HepG2 (cell line): ENCODE measurements around the gene INF2. TPM values are rescaled to one million over a fixed set of nuclear protein-coding genes. Genes with fewer than 3 reads are reported as not detected.

Experiments
- AHR ChIP-seq: IDR thresholded peaks from 2 replicates; pipeline ENCODE4 v1.6.1; 2018; ENCODE audit warnings: missing genetic modification reagents, missing compliant biosample characterization
- ARID5B ChIP-seq: IDR thresholded peaks from 2 replicates; pipeline ENCODE4 v1.4.0; 2020; ENCODE audit warnings: mild to moderate bottlenecking, missing genetic modification reagents
- BRD4 ChIP-seq: sonication (generic); formaldehyde crosslinking; IDR thresholded peaks from 2 replicates; pipeline ENCODE4 v1.4.0; 2020; ENCODE audit warnings: missing genetic modification reagents
- HES4 ChIP-seq: sonication (generic); formaldehyde crosslinking; IDR thresholded peaks from 2 replicates; pipeline ENCODE4 v1.9.0; 2021; ENCODE audit warnings: mild to moderate bottlenecking, missing genetic modification reagents, borderline replicate concordance
- HNF4A ChIP-seq: sonication (generic); formaldehyde crosslinking; IDR thresholded peaks from 2 replicates; pipeline ENCODE4 v1.4.0; 2020; ENCODE audit warnings: missing genetic modification reagents
- IRX3 ChIP-seq: sonication (generic); formaldehyde crosslinking; IDR thresholded peaks from 2 replicates; pipeline ENCODE4 v1.8.1; 2023; ENCODE audit warnings: mild to moderate bottlenecking, low read depth, missing genetic modification reagents, borderline replicate concordance
- KDM3A ChIP-seq: IDR thresholded peaks from 2 replicates; pipeline ENCODE4 v1.6.1; 2018; ENCODE audit warnings: low read depth, missing compliant biosample characterization
- MEF2D ChIP-seq: sonication (generic); formaldehyde crosslinking; IDR thresholded peaks from 2 replicates; pipeline ENCODE4 v1.5.1; 2020; ENCODE audit warnings: mild to moderate bottlenecking, missing genetic modification reagents
- MIER3 ChIP-seq: IDR thresholded peaks from 2 replicates; pipeline ENCODE4 v1.6.1; 2016; ENCODE audit warnings: missing compliant biosample characterization, borderline replicate concordance
- NAIF1 ChIP-seq: sonication (generic); formaldehyde crosslinking; IDR thresholded peaks from 2 replicates; pipeline ENCODE4 v1.5.0; 2020; ENCODE audit warnings: mild to moderate bottlenecking, missing genetic modification reagents, borderline replicate concordance
- PHF21A ChIP-seq: sonication (generic); formaldehyde crosslinking; IDR thresholded peaks from 2 replicates; pipeline ENCODE4 v1.5.0; 2020; ENCODE audit warnings: mild to moderate bottlenecking, missing genetic modification reagents
- RAD21 ChIP-seq: fragments of 450-650 bp; formaldehyde crosslinking; IDR thresholded peaks from 2 replicates; pipeline ENCODE4 v1.5.0; 2020; ENCODE audit warnings: mild to moderate bottlenecking
- SKI ChIP-seq: fragments of 450-650 bp; IDR thresholded peaks from one replicate; pipeline ENCODE4 v1.6.1; 2018; ENCODE audit warnings: mild to moderate bottlenecking; ENCODE audit not compliant: partially characterized antibody
- TMF1 ChIP-seq: sonication (generic); formaldehyde crosslinking; IDR thresholded peaks from 2 replicates; pipeline ENCODE4 v1.8.1; 2022; ENCODE audit warnings: low read depth, missing genetic modification reagents
- TOPORS ChIP-seq: sonication (generic); formaldehyde crosslinking; IDR thresholded peaks from 2 replicates; pipeline ENCODE4 v1.8.0; 2023; ENCODE audit warnings: mild to moderate bottlenecking, missing genetic modification reagents
- USF2 ChIP-seq, 2 experiments: sonication (generic) in 1 of 2; formaldehyde crosslinking in 1 of 2; IDR thresholded peaks; 2 replicates each; pipeline versions ENCODE4 v1.5.1 to v1.6.1; 2011 to 2020; ENCODE audit warnings: borderline replicate concordance in 1 of 2, low read depth in 1 of 2, low read length in 1 of 2, mild to moderate bottlenecking in 1 of 2, missing genetic modification reagents in 1 of 2, moderate library complexity in 1 of 2
- XRCC5 ChIP-seq: fragments of 200-400 bp; formaldehyde crosslinking; optimal IDR thresholded peaks from 2 replicates; pipeline ENCODE3; 2017; ENCODE audit warnings: mild to moderate bottlenecking, low read length
- YEATS4 ChIP-seq: sonication (generic); formaldehyde crosslinking; IDR thresholded peaks from 2 replicates; pipeline ENCODE4 v1.4.0; 2020; ENCODE audit warnings: missing genetic modification reagents, borderline replicate concordance
- ZNF225 ChIP-seq: sonication (generic); formaldehyde crosslinking; IDR thresholded peaks from 2 replicates; pipeline ENCODE4 v1.4.0; 2020; ENCODE audit warnings: mild to moderate bottlenecking, missing genetic modification reagents
- ZNF296 ChIP-seq: sonication (generic); formaldehyde crosslinking; conservative IDR thresholded peaks from 2 replicates; pipeline ENCODE4 v1.5.0; 2020; ENCODE audit warnings: mild to moderate bottlenecking, missing genetic modification reagents
- ZNF430 ChIP-seq: sonication (generic); formaldehyde crosslinking; IDR thresholded peaks from 2 replicates; pipeline ENCODE4 v1.9.0; 2021; ENCODE audit warnings: mild to moderate bottlenecking, missing genetic modification reagents
- ZNF510 ChIP-seq: sonication (generic); formaldehyde crosslinking; IDR thresholded peaks from 2 replicates; pipeline ENCODE4 v1.4.0; 2020; ENCODE audit warnings: low read depth, mild to moderate bottlenecking, missing genetic modification reagents
- ZNF556 ChIP-seq: sonication (generic); formaldehyde crosslinking; IDR thresholded peaks from 2 replicates; pipeline ENCODE4 v1.4.0; 2020; ENCODE audit warnings: mild to moderate bottlenecking, missing genetic modification reagents, borderline replicate concordance
- polyA plus RNA-seq, 8 experiments: library from polyadenylated mRNA; depleted of rRNA in 3 of 8; stranded (reverse) in 7 of 8; unstranded in 1 of 8; fragments of >200 nt; fragmentation: Illumina TruSeq in 4 of 8; extraction: Trizol in 4 of 8; gene quantifications; 2 replicates each; pipeline versions ENCODE4 v1.2.1 to v1.2.3, GENCODE V29; 2011 to 2016; ENCODE audit warnings: low read depth in 4 of 8, missing spikeins in 1 of 8, mixed read lengths in 1 of 8; ENCODE audit not compliant: insufficient read depth in 1 of 8
- total RNA-seq, 5 experiments: library from RNA; depleted of rRNA; stranded (reverse); fragments of >200 nt; fragmentation: Illumina TruSeq; extraction: Trizol; gene quantifications; 2 replicates each; pipeline ENCODE4 v1.2.3, GENCODE V29; 2016; ENCODE audit warnings: low read depth in 1 of 5

INF2 gene
- total and polyA plus RNA-seq, 2 of the 13 experiments (the other 11 are each of a cell fraction or from before 2014, with no cell fraction given), result 16.4 to 26.4 TPM

- peak; percentile 21; the same call in 1 of the 2 replicates for TF ChIP-seq MEF2D
- TF ChIP-seq MIER3, result no peak; the same call in 1 of the 2 replicates
- peak; percentile 58; the same call in 1 of the 2 replicates for TF ChIP-seq ZNF225 (CRISPR knock-in tag)
- TF ChIP-seq ARID5B (CRISPR knock-in tag), result peak; percentile 48; the same call in 1 of the 2 replicates
- peak; percentile 58; the same call in 1 of the 2 replicates for TF ChIP-seq PHF21A
- 0 out of 2 replicates have a peak, but pooled peaks have one; percentile 37 for TF ChIP-seq BRD4 (CRISPR knock-in tag)
- no peak for TF ChIP-seq TOPORS (CRISPR knock-in tag)
- TF ChIP-seq ZNF510 (CRISPR knock-in tag), result 0 out of 2 replicates have a peak, but pooled peaks have one; percentile 72
- TF ChIP-seq TMF1 (CRISPR knock-in tag), result 0 out of 2 replicates have a peak, but pooled peaks have one; percentile 59
- 0 out of 2 replicates have a peak, but pooled peaks have one; percentile 71 for TF ChIP-seq IRX3 (CRISPR knock-in tag)
- 0 out of 2 replicates have a peak, but pooled peaks have one; percentile 16 for TF ChIP-seq AHR (CRISPR knock-in tag)
- peak; percentile 55 for TF ChIP-seq HNF4A (CRISPR knock-in tag)
- TF ChIP-seq NAIF1 (CRISPR knock-in tag), result no peak; the same call in 1 of the 2 replicates
- peak; percentile 33; the same call in 1 of the 2 replicates for TF ChIP-seq ZNF430 (CRISPR knock-in tag)
- peak; percentile 32; the same call in 1 of the 2 replicates for TF ChIP-seq KDM3A
- TF ChIP-seq RAD21 (CRISPR knock-in tag), result peak; percentile 86
- no peak for TF ChIP-seq USF2 (IDR thresholded peaks at IDR 0.05; ENCODE audit: low read depth, low read length)
- peak; percentile 78 for TF ChIP-seq USF2 (CRISPR knock-in tag; IDR thresholded peaks at IDR 0.05; ENCODE audit: borderline replicate concordance)
- TF ChIP-seq HES4 (CRISPR knock-in tag), result 0 out of 2 replicates have a peak, but pooled peaks have one; percentile 46
- no peak; the same call in none of the 2 replicates for TF ChIP-seq ZNF296 (CRISPR knock-in tag)
- TF ChIP-seq YEATS4 (CRISPR knock-in tag), result peak; percentile 78
- TF ChIP-seq XRCC5, result peak; percentile 42
- TF ChIP-seq SKI, result peak; percentile 68
- 0 out of 2 replicates have a peak, but pooled peaks have one; percentile 37 for TF ChIP-seq ZNF556 (CRISPR knock-in tag)
These were observed 79.3 kb downstream of the INF2 start (continued) for GRCh38 chr14:104768437-104769323.
